Stimulated activated CD4-positive, alpha-beta T cell treated with anti-CD3 and anti-CD28 coated beads, Interleukin-12 subunit alpha, Interleukin-12 subunit beta, amount 100 ng/mL, for 4 hours (primary cell): ENCODE results near the gene KCNA3.
"Not testable (repeated sequence)": the region's sequence is repeated elsewhere in the genome, so short reads cannot be mapped to it uniquely, and the experiment has no call there.

ENCODE experiments used
- DNase-seq: peaks from one replicate; pipeline ENCODE4 v3.0.0-alpha.2; 2020

KCNA3 gene

DNA sequence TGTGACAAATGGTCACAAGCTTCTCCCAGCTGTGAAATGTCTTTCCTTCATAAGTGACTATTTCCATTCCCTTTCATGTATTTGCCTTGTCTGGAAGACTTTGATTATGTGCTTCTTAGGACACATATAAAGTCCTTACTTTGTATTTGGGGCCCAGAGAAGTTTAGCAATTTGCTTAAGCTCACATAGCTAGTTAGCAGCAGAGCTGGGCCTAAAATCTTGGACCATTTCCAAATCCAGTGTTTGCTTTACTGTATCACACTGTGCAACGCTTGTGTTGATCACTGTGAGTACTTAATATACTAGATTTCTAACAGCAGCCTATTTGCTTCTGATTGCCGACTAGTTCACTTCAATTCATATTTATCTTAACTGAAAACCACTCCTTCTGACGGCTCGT, 2.2 kb upstream of the KCNA3 start:
- DNase-seq, result no peak

GRCh38 chr1:110675060-110675791, 486 bp upstream of the KCNA3 start:
- no peak for DNase-seq

- DNase-seq, result peak; percentile 29
Measured at GRCh38 chr1:110673805-110674336, 869 bp downstream of the KCNA3 start.

- peak; percentile 2 for DNase-seq
Measured at GRCh38 chr1:110673197-110673701, 1.5 kb downstream of the KCNA3 start.

DNA sequence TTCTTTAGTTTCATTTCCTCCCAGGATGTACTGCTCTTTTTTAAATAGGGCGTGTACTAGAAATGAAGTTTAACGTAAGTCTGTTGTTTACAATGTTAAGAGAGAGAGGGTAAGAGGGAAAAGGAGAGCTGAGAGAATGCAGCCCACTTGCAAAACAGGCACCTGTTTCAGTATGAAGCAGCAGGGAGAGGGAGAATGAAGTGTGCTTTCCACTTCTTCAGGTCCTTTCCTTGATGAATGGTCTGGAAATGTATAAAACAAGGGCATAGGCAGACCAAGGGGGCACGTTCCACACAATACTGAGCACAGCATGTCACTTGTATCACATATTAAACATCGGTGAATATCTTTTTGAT, 2.0 kb downstream of the KCNA3 start:
- peak; percentile 3 for DNase-seq

- DNase-seq, result peak; percentile 50
Measured at GRCh38 chr1:110672001-110672752, 2.6 kb downstream of the KCNA3 start.

DNA sequence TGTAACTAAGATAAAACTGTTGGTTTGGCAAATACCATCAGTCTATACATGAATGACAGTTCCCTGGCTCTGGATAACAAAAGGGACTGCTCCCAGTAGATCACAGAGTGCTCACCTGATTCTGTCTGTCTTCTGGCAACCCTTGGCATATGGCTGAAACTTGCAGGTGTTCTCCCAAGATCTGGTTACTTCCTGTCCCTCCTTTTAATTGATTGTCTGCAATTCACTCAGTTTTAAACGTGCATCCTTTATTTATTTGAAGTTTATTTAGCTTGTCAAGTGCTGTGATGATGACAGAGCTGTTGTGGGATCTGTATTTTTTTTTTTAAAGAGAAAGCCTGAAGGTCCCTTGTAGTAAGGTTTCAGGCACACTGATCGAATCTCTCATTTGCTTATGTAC, 3.4 kb downstream of the KCNA3 start:
- no peak for DNase-seq

GRCh38 chr1:110668549-110668948, 6.2 kb downstream of the KCNA3 start:
- DNase-seq, result no peak

GRCh38 chr1:110667776-110668175, 7.0 kb downstream of the KCNA3 start:
- DNase-seq, result no peak

GRCh38 chr1:110663241-110663640, 11.5 kb downstream of the KCNA3 start:
- no peak for DNase-seq

- DNase-seq, result not testable (repeated sequence)
Measured at GRCh38 chr1:110659559-110659958, 15.2 kb downstream of the KCNA3 start.

DNA sequence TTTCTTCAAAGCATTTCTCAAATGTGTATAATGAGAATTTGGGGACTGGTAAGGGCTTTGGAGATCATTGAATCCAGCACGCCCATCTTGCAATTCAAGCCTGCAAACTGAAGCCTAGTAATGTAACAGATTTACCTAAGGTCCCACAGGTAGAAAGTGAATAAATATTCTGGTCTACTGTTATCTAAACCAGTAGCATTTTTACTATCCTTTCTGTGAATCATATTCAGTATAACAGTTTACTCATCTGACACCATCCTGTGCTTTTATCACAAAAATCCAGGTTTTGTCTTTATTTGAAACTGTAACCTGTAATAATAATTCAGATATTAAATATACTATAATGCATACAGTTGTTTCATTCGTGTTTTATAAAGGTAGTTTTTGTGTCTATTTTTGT, 17.4 kb downstream of the KCNA3 start:
- no peak for DNase-seq

GRCh38 chr1:110650609-110651008, 24.1 kb downstream of the KCNA3 start:
- no peak for DNase-seq

GRCh38 chr1:110648417-110648816, 26.3 kb downstream of the KCNA3 start:
- DNase-seq, result no peak

DNA sequence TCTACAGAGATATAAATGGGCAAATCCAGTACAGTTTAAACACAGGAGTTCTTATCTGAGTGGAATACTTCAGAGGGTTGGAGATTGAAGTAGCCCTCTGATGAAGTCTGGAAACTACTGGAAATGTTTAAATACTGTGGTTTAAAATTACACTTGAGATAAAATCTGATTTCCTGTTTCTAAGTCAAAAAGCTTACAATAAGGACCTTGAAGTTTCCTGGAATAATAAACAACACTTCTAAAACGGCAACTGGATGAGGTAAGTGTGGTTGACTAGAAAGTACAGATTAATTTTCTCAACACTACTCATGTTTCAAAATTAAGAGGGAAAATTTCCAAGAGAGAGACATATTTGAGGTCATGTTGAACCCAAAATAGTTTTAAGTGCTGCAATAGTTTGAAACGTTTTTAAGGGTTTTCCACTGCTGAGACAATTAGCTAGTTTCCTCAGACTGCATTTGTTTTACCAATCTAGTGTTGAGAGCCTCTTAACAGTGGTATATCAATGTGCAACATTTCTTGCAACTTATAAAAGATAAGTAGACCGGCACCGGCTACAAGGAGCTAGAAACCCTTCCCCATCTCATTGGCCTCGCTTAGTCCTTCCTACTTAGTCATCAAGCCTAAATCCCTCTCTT, 27.4 kb downstream of the KCNA3 start:
- DNase-seq, result no peak

DNA sequence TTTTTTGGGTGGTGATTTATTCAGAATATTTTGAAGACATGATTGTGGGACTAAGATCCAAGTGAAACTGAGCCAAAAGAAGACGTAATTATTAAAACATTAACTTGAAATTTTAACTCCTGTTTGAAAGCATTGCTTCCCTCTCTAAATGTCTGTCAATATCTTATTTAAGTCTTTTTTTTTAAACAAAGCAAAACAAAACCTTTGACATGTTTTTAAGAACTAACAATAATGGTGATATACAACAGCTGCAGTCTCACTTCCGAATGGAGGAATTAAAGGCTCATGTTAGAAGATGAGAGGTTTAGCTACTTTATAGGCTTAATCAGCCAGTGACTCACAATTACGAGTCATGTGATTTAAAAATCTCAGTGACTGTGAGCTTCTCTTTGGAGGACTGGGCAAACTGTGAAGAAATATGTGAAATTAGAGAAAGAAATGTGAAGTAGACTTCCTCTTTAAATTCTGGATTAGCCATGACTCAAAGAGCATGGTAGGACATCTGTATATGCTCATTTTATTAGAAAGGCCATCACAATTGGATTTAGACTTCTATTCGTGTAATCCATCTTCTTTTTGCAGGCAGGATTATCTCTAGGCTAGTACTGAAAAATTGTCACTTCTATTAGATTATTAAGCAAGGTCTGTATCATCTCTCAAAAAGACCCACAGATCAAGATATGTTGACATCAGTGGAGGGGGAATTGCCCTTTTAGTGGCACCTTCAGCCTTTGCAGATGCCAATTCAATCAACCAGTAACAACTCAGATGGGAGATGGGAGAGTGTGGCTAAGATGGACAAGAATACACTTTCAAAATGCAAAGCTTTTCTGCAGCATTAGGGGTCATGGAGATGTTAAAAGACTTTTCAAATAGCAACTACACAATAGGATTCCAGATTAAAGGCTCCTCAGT, 28.7 kb downstream of the KCNA3 start:
- no peak for DNase-seq

GRCh38 chr1:110645211-110645610, 29.5 kb downstream of the KCNA3 start:
- no peak for DNase-seq

DNA sequence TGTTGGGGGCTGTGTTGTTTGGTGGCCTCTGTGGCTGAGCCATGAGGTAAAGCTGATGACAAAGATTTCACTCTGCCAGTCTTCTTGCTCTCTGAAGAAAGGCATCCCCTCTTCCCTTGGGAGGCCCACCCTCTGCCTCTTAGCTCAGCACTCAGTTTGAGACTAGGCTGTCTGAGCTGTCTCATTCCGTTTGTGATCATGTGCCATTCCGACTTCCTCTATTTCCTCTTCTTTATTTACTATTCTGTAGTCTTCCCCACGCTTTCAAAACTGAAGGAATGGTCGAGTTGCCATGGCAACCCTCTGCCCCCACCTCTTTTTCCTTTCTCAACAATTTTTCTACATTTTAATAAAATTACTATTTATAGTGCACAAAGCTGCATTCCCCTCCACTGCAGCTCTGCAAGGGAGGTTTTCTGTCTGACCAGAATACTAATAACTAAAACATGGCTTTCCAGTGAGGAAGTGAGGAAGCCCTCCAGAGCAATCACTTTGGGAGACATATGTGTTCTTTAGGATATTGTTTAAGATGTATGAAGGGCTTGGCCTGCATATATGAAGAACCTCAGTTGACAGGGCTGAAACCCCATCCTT, 30.8 kb downstream of the KCNA3 start:
- no peak for DNase-seq

GRCh38 chr1:110639724-110640386, 34.9 kb downstream of the KCNA3 start:
- no peak for DNase-seq

DNA sequence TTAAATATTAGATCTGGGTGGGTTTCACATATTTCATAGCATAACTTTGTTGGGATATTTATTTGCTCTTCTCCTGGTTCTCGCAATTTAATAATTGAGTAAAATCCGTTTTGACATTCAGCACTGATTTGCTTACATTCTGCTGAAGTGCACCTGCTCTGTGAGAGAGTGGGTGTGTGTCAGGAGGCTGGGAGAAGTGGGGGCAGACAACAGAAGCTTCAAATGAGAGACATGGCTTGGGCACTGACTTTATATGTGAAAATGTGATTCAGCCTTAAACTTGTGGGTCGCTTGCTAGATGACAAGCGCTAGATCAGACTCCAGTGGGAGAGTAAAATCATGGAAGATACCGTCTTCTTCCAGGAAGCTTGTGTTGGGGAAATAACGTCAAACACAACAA, 36.2 kb downstream of the KCNA3 start:
- no peak for DNase-seq

DNA sequence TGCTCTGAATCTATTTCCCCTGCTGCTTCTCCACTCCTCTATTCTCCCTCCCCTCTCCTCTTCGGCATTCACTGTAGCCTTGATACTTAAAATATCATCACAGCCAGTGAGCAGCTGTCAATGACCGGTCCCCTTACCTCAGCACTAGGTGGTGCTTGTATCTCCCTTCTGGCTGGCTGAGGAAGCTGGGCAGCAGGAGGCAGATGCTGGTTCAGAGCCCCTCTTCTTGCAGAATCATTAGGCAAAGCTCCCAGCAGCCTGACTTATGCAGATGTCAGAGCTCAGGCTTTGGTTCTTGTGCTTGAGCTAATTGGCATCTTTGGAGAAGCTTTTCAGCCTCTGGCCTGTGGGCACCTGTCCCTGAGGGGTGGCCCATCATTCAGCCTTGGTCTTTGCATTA, 36.7 kb downstream of the KCNA3 start:
- DNase-seq, result no peak

- DNase-seq, result no peak
Measured at GRCh38 chr1:110637475-110637874, 37.3 kb downstream of the KCNA3 start.
